Measurements from ENCODE around the gene CUEDC2.

Gene CUEDC2

DNA sequence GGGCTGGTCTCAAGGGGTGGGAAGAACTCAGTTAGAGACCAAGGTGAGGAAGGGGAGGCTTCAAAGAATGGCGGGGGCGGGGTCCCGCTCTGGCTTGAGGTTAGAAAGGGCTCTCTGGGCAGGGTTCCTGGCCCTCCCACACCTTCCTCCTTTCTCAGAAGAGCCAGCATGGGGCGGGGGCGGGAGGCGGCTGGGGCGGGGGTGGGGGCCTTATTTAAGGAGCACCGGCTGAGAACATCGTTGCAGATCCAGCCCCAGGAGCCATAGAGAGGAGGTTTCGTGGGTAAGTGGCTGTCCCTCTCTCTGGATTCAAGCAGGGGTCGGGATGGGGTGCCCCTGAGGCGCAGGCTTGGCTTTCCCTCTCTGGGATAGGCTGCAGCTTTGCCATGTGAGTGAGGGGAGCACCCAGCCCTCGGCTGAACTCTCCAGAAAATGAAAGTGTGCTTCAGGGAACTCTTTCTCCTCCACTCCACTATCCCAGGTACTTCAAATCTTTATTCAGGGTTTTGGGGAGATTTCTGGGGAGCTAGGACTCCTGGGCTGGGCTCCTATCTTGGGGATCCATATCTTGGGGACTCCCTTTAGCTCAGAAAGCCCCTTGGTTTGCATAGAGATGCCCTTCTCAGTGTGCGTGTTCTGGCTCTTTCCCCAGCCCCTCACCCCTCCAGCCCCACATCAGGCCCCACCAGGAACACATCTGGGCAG is 3.3 kb upstream of the CUEDC2 start:
- H3K4me1 ChIP-seq (ENCODE audit: insufficient read depth, low read length), result peaks cover 10% of the 10 kb centered on the region; the same call in 1 of the 2 replicates
- no peaks in the 10 kb centered on the region for H3K9me3 ChIP-seq (ENCODE audit: insufficient read depth, low read depth, low read length)
- no peak overlapping the region for H3K9ac ChIP-seq (ENCODE audit: low read depth, low read length)
- WGBS, result 9% methylated on average over 10 of the region's 14 CpGs
- H3K4me3 ChIP-seq (ENCODE audit: low read length), result peak overlapping the region; percentile 37
- H3K27ac ChIP-seq (ENCODE audit: low read depth, low read length), result no peak overlapping the region
- no peaks in the 10 kb centered on the region for H3K36me3 ChIP-seq (ENCODE audit: insufficient read depth, low read length)
- H3K27me3 ChIP-seq (ENCODE audit: insufficient read depth, low read length), result peaks cover 39% of the 10 kb centered on the region

DNA sequence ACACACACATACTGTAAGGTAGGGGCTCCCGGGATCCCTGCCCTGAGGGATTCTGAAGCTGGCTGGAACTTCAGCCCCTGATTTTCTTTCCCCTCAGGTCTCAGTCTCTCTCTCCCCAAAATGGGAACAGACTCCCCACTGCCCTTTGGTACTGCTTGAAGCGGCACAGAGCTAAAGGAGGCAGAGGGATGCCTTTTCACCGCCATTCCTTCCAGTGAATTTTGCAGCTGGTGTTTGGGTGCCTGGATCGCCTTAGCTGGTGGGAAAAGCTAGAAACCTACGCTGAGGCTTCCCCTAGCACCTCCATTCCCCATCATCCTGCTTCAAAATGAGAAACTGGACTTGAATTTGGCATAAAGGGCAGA is 2.7 kb upstream of the CUEDC2 start:
- Histone ChIP-seq H3K36me3 (ENCODE audit: insufficient read depth, low read length) (no peaks in the 10 kb centered on the region), H3K4me1 (ENCODE audit: insufficient read depth, low read length) (peaks cover 10% of the 10 kb centered on the region; the same call in 1 of the 2 replicates), H3K9me3 (ENCODE audit: insufficient read depth, low read depth, low read length) (no peaks in the 10 kb centered on the region), H3K27ac (ENCODE audit: low read depth, low read length) (no peak overlapping the region), H3K4me3 (ENCODE audit: low read length) (peak overlapping the region; percentile 37), H3K9ac (ENCODE audit: low read depth, low read length) (no peak overlapping the region), H3K27me3 (ENCODE audit: insufficient read depth, low read length) (peaks cover 39% of the 10 kb centered on the region)
- WGBS, result 7% methylated on average over 5 of the region's 5 CpGs

DNA sequence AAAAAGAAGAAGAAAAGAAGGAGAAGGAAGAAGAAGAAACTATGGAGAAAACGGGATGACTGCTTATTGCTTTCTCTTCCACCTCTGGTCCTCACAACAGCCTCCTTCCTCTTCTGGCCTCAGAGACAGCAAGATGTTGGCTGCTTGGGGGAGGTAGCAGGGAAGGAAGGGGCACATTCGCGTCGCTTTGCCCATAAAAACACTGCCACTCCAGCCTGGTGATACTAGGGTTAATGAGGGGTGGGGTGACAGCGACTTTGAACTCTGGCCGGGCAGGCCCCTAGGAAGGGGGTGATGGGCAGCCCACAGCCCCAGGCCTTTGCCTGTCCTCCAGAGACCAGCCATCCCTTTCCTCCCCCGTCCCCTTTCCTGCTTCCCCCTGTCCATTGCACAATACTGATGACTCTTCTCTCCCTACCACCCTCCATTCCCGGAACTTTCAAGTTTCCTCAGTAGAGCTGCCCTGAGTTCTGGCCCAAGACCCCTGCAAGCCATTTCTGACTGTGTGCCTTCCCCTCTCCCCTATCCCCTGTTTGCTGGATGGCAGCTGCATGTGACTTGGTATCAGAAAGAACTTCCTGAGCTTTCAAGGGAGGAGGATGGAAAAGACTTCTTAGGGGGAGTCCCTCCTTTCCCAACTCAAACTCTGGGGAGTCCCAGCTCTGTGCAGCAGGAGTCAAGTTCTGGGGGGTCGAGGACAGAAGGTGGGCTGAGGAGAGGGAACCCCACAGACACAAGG is 2.2 kb upstream of the CUEDC2 start:
- H3K9me3 ChIP-seq (ENCODE audit: insufficient read depth, low read depth, low read length), result no peaks in the 10 kb centered on the region
- H3K27ac ChIP-seq (ENCODE audit: low read depth, low read length), result no peak overlapping the region
- peaks cover 39% of the 10 kb centered on the region for H3K27me3 ChIP-seq (ENCODE audit: insufficient read depth, low read length)
- H3K9ac ChIP-seq (ENCODE audit: low read depth, low read length), result no peak overlapping the region
- H3K36me3 ChIP-seq (ENCODE audit: insufficient read depth, low read length), result no peaks in the 10 kb centered on the region
- peaks cover 10% of the 10 kb centered on the region; the same call in 1 of the 2 replicates for H3K4me1 ChIP-seq (ENCODE audit: insufficient read depth, low read length)
- WGBS, result 16% methylated on average over 6 of the region's 9 CpGs
- H3K4me3 ChIP-seq (ENCODE audit: low read length), result peak overlapping the region; percentile 37; the same call in 1 of the 2 replicates

DNA sequence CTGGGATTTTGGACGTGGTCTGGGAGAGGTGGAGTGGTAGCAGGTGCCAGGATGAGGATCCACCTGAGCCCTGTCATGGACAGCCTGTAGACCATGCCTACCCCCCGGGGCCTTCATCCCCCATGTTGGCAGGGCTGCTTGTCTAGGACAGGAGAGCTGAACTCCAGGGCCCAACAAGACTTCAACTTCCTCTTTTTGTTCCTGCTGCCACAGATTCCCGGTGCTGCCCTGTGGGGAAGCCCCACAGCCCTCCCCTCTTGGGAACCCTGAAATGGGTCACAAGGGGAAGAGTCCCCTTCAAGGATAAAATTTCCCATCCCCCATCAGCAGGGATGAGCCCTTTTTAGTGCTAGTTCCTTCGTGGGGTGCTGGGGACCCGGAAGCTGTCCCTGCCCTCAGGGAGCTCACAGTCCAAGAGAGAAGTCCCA is 1.3 kb upstream of the CUEDC2 start:
- Histone ChIP-seq H3K9me3 (ENCODE audit: insufficient read depth, low read depth, low read length) (no peaks in the 10 kb centered on the region), H3K4me1 (ENCODE audit: insufficient read depth, low read length) (peaks cover 10% of the 10 kb centered on the region; the same call in 1 of the 2 replicates), H3K27ac (ENCODE audit: low read depth, low read length) (no peak overlapping the region), H3K27me3 (ENCODE audit: insufficient read depth, low read length) (peaks cover 39% of the 10 kb centered on the region), H3K9ac (ENCODE audit: low read depth, low read length) (no peak overlapping the region), H3K4me3 (ENCODE audit: low read length) (no peak overlapping the region), H3K36me3 (ENCODE audit: insufficient read depth, low read length) (no peaks in the 10 kb centered on the region)
- WGBS, result 64% methylated on average over 5 of the region's 5 CpGs

DNA sequence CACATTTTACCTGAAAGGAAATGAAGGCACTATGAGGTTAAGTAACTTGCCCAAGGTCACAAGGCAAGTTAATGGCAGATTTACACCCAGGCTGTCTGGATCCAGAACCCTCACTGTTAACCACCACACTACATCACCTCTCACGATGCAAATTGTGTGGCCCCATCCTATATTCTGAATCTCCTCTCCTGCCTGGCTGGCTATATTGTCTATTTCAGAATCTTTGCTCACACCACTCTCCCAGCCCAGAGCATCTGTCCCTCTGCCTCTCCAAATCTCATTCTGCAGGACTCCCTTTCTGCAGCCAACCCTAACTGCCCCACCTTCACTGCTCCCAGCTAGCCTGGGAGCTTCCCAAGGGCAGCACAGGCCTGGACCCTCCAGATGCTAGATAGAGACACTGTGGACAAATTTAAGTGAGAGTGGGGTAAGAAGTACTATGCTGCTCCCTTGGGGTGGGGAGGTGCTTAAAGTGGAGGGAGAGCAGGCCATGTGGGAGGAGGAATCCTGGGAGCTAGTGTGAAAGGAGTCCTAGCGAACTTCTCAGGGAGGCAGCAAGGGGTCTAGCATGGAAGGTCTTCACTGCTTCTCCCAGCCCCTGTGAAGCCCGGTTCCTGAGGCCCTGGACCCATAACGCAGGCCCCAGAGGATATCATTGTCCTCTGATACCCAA is 786 bp downstream of the CUEDC2 start:
- H3K4me3 ChIP-seq (ENCODE audit: low read length), result peak overlapping the region; percentile 86
- no peaks in the 10 kb centered on the region for H3K36me3 ChIP-seq (ENCODE audit: insufficient read depth, low read length)
- H3K9ac ChIP-seq (ENCODE audit: low read depth, low read length), result peak overlapping the region; percentile 80
- peaks cover 36% of the 10 kb centered on the region for H3K27me3 ChIP-seq (ENCODE audit: insufficient read depth, low read length)
- 34% methylated on average over 4 of the region's 4 CpGs for WGBS
- no peaks in the 10 kb centered on the region for H3K9me3 ChIP-seq (ENCODE audit: insufficient read depth, low read depth, low read length)
- peak overlapping the region; percentile 73 for H3K27ac ChIP-seq (ENCODE audit: low read depth, low read length)
- H3K4me1 ChIP-seq (ENCODE audit: insufficient read depth, low read length), result peaks cover 10% of the 10 kb centered on the region; the same call in 1 of the 2 replicates

DNA sequence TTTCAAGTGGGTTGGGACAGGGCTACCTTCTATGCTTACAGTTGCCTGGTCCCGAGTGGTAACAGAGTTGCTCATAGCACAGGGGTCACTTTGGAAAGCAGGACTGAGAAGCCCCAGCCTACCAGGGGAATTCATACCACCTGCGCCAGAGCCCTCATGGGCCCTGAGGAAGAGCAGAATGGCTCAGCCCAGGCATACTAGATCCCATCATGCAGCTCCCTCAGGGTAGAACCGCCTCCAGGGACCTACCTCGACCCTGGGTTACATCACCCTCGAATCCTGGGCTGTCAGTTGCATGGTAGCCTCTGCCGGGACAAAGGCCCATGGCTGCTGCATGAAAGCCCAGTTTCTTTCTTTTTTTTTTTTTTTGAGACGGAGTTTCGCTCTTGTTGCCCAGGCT is 2.9 kb downstream of the CUEDC2 start:
- H3K4me3 ChIP-seq (ENCODE audit: low read length), result no peak overlapping the region
- H3K4me1 ChIP-seq (ENCODE audit: insufficient read depth, low read length), result peaks cover 4% of the 10 kb centered on the region; the same call in 1 of the 2 replicates
- WGBS, result 86% methylated on average over 8 of the region's 8 CpGs
- H3K36me3 ChIP-seq (ENCODE audit: insufficient read depth, low read length), result peaks cover 2% of the 10 kb centered on the region; the same call in 1 of the 2 replicates
- no peak overlapping the region for H3K9ac ChIP-seq (ENCODE audit: low read depth, low read length)
- no peak overlapping the region for H3K27ac ChIP-seq (ENCODE audit: low read depth, low read length)
- H3K27me3 ChIP-seq (ENCODE audit: insufficient read depth, low read length), result peaks cover 16% of the 10 kb centered on the region
- H3K9me3 ChIP-seq (ENCODE audit: insufficient read depth, low read depth, low read length), result no peaks in the 10 kb centered on the region

DNA sequence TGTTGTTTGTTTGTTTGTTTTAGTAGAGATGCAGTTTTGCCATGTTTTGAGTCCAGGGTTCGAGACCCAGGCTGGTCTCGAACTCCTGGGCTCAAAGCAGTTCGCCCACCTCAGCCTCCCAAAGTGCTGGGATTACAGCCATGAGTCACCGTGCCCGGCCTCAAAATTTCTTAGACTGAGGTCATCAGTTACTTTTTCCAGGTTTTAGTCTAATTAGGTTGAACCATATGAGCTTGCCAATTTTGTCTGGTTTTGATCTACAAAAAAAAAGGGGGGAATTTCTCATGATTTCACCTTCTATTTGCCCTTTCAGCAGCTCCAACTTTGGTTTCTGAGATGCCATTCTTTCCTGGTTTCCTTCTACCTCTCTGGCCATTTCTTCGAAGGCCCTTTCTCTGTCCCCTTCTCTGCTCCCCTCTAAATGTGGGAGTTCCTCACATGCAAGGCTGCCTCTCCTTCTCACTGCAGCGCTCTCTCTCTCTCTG is 5.5 kb downstream of the CUEDC2 start:
- Histone ChIP-seq H3K9me3 (ENCODE audit: insufficient read depth, low read depth, low read length) (no peaks in the 10 kb centered on the region), H3K4me1 (ENCODE audit: insufficient read depth, low read length) (peaks cover 10% of the 10 kb centered on the region), H3K36me3 (ENCODE audit: insufficient read depth, low read length) (peaks cover 17% of the 10 kb centered on the region), H3K27me3 (ENCODE audit: insufficient read depth, low read length) (peaks cover 8% of the 10 kb centered on the region), H3K4me3 (ENCODE audit: low read length) (no peak overlapping the region), H3K27ac (ENCODE audit: low read depth, low read length) (no peak overlapping the region), H3K9ac (ENCODE audit: low read depth, low read length) (no peak overlapping the region)
- 90% methylated on average over 7 of the region's 7 CpGs for WGBS

DNA sequence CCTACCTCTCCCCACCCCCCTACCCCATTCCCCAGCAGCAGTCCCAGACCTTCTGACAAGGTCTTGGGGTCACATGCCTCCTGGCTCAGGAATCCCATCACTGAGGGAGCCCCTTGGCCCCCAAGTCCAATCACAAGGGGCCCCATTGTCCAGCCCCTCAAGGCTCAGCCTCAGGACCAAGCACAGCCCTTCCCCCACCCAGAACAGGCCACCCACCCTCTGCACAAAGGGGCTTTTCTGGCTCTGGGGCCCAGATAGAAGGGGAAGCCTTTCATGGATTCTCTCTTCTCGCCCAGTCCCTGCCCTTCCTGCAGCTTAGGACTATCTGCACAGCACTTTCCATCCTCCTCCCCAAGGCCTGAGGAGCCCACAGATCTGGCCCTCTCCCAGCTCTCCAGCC is 6.9 kb downstream of the CUEDC2 start:
- peaks cover 17% of the 10 kb centered on the region for H3K36me3 ChIP-seq (ENCODE audit: insufficient read depth, low read length)
- no peak overlapping the region for H3K9ac ChIP-seq (ENCODE audit: low read depth, low read length)
- peaks cover 9% of the 10 kb centered on the region for H3K27me3 ChIP-seq (ENCODE audit: insufficient read depth, low read length)
- peaks cover 6% of the 10 kb centered on the region for H3K4me1 ChIP-seq (ENCODE audit: insufficient read depth, low read length)
- no peak overlapping the region for H3K4me3 ChIP-seq (ENCODE audit: low read length)
- WGBS, result 80% methylated on average over 1 of the region's 1 CpG
- no peaks in the 10 kb centered on the region for H3K9me3 ChIP-seq (ENCODE audit: insufficient read depth, low read depth, low read length)
- no peak overlapping the region for H3K27ac ChIP-seq (ENCODE audit: low read depth, low read length)

DNA sequence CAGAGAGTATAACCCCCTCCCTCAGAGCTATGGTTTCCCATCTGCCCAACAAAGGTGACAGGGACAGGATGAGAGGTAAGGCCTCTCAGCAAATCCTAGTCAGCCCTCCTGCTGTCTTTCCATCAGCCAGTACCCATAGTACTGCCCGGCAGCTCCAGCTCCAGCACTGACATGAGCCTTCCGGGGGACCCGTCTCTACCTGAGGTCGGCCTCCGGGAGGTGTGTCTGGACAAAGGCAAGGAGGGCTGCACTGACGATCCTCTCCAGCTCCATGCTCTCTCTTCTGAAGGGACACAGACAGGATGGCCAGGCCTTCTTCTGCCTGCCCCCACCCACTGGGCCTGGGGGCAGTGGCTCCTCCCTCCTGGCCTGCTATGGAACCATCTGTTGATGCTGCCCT is 7.5 kb downstream of the CUEDC2 start:
- Histone ChIP-seq H3K9ac (ENCODE audit: low read depth, low read length) (no peak overlapping the region), H3K4me3 (ENCODE audit: low read length) (no peak overlapping the region), H3K27ac (ENCODE audit: low read depth, low read length) (no peak overlapping the region), H3K27me3 (ENCODE audit: insufficient read depth, low read length) (peaks cover 9% of the 10 kb centered on the region), H3K9me3 (ENCODE audit: insufficient read depth, low read depth, low read length) (no peaks in the 10 kb centered on the region), H3K36me3 (ENCODE audit: insufficient read depth, low read length) (peaks cover 17% of the 10 kb centered on the region), H3K4me1 (ENCODE audit: insufficient read depth, low read length) (peaks cover 6% of the 10 kb centered on the region)
- 86% methylated on average over 6 of the region's 6 CpGs for WGBS

DNA sequence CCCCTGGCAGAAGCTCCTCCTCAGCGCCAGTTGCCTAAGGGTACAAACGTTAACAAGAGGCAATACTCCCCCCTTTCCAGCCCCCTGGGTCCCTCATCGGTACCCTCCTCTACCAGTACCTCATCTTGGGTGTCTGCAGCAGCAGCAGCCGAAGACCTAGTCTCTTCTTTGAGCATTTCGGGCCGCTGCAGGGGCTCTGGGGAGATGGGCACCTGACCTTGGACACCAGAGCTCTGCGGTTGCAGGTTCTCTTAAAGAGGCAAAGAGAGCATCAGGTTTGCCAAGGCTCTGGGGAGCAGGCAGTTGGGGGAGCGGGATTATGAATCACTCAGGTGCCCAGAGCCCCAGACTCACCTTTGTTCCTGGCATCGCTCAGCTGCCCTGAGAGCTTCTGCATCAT is 8.2 kb downstream of the CUEDC2 start:
- H3K36me3 ChIP-seq (ENCODE audit: insufficient read depth, low read length), result peaks cover 17% of the 10 kb centered on the region
- H3K27ac ChIP-seq (ENCODE audit: low read depth, low read length), result no peak overlapping the region
- H3K9me3 ChIP-seq (ENCODE audit: insufficient read depth, low read depth, low read length), result no peaks in the 10 kb centered on the region
- peaks cover 6% of the 10 kb centered on the region for H3K4me1 ChIP-seq (ENCODE audit: insufficient read depth, low read length)
- peaks cover 9% of the 10 kb centered on the region for H3K27me3 ChIP-seq (ENCODE audit: insufficient read depth, low read length)
- H3K4me3 ChIP-seq (ENCODE audit: low read length), result no peak overlapping the region
- no peak overlapping the region for H3K9ac ChIP-seq (ENCODE audit: low read depth, low read length)
- 89% methylated on average over 9 of the region's 9 CpGs for WGBS

Data from HUES64 (cell line).